Adipocyte (in vitro differentiated cells): Measurements from ENCODE around the gene BRD3OS.
"Not testable (repeated sequence)": the region's sequence is repeated elsewhere in the genome, so short reads cannot be mapped to it uniquely, and the experiment has no call there.

ENCODE experiments used
- DNase-seq: peaks from one replicate; pipeline ENCODE4 v3.0.0-alpha.2; 2015; ENCODE audit warnings: low read depth
- H3K27me3 ChIP-seq: replicated peaks from 2 replicates; pipeline ENCODE4 v1.7.0; 2013; ENCODE audit warnings: mild to moderate bottlenecking, low read length, moderate library complexity; ENCODE audit not compliant: control insufficient read depth, insufficient read depth
- H3K36me3 ChIP-seq: 2 replicates; pipeline ENCODE4 v1.7.0; 2013; ENCODE audit warnings: low read length, mild to moderate bottlenecking, moderate library complexity; ENCODE audit not compliant: control insufficient read depth, insufficient read depth, severe bottlenecking
- H3K4me1 ChIP-seq: 2 replicates; pipeline ENCODE4 v1.7.0; 2013; ENCODE audit warnings: mild to moderate bottlenecking, low read length, moderate library complexity; ENCODE audit not compliant: control insufficient read depth, insufficient read depth
- H3K4me3 ChIP-seq: 2 replicates; pipeline ENCODE4 v1.7.0; 2013; ENCODE audit warnings: mild to moderate bottlenecking, low read length, moderate library complexity
- H3K9ac ChIP-seq: 2 replicates; pipeline ENCODE4 v1.7.0; 2013; ENCODE audit warnings: mild to moderate bottlenecking, low read length, moderate library complexity
- H3K9me3 ChIP-seq: 2 replicates; pipeline ENCODE4 v1.7.0; 2013; ENCODE audit warnings: mild to moderate bottlenecking, low read length, moderate library complexity; ENCODE audit not compliant: control insufficient read depth

The BRD3OS gene

DNA sequence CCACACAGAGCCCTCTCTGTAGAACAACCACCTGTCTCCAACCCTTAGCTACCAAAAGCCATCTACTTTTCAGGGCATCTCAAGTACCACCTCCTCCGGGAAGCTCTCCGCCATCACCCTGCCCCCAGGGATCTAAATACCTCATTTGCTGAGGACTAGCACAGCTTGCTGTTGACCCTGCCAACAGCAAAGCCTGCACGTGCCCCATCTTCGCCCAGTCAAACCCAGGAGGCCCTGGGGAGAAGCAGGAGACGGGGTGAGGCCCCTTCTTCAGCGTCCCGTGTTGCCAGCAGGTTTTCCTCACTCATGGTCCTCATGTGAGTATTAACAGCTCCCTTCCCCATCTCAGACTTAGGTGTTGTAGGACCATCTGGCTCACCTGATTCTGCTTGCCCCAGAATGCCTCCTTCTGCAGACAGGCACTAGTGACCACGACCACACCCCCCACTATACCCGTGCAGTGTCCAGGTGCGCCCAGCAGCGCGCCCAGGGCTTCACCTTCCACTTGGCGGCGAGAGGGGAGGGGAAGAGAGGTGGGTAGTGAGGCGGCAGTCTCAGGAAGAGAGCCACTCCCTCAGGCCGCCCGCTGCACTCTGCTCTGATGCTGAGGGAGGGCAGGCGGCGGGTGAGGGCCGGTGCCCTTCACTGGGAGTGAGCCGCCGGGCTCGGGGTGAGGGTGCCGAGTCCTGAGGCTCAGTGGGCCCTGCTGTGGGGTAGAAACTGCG lies 44.3 kb upstream of the BRD3OS start:
- H3K9ac ChIP-seq: no peak overlapping the region
- H3K4me1 ChIP-seq: peaks cover 18% of the 10 kb centered on the region
- no peak for DNase-seq
- H3K27me3 ChIP-seq: no peaks in the 10 kb centered on the region
- H3K4me3 ChIP-seq: no peak overlapping the region
- H3K9me3 ChIP-seq: no peaks in the 10 kb centered on the region
- no peaks in the 10 kb centered on the region for H3K36me3 ChIP-seq

DNA sequence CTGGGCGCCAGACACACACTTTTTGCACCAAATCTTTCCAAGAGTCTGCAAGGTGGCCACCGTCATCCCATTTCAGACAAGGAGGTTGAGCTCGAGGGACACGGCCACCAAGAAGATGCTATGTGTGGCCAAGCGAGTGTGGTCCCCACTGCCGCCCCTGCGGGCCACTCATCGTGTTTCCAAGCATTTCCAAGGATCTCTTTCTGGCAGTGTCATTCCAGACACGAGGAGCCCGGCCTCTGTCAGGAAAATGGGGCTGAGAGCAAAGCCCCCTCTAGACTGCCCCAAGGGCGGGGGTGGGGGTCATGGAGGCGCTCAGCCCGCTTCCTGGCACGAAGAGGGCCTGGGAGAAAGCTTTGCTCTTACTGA lies 43.7 kb upstream of the BRD3OS start:
- Histone ChIP-seq H3K27me3 (no peaks in the 10 kb centered on the region), H3K4me1 (peaks cover 18% of the 10 kb centered on the region), H3K9ac (no peak overlapping the region), H3K36me3 (no peaks in the 10 kb centered on the region), H3K4me3 (no peak overlapping the region), H3K9me3 (no peaks in the 10 kb centered on the region)
- no peak for DNase-seq

DNA sequence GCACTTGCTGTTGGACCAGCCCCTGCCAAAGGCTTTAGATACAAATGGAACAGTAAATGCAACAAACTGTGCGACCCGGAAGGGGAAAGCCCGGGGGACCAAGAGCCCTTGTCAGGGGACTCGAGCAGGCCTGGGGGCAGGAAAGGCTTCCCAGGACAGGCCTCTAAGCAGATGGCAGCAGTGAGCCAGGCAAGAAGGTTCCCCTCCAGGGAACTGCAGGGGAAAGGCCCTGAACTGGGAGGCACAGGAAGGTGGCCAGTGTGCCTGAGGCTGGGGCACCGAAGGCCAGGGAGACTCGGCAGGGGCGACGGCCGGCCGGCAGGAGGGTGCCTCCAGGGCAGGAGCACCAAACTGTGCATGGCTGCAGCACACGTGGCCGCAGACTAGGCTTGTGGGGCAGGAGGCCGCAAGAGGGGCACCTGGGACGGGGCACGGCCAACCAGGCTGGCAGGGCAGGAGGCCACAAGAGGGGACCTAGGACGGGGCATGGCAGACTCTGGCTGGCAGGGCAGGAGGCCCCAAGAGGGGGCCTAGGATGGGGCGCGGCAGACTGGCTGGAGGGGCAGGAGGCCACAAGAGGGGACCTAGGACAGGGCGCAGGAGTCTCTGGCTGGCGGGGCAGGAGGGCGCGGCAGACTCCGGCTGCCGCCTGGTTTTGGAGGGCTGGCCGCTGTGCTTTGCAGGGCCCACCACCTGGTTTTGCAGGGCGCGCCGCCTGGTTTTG lies 43.2 kb upstream of the BRD3OS start:
- Histone ChIP-seq H3K9me3 (no peaks in the 10 kb centered on the region), H3K4me1 (peaks cover 18% of the 10 kb centered on the region), H3K9ac (no peak overlapping the region), H3K36me3 (no peaks in the 10 kb centered on the region), H3K27me3 (no peaks in the 10 kb centered on the region), H3K4me3 (no peak overlapping the region)
- no peak for DNase-seq

DNA sequence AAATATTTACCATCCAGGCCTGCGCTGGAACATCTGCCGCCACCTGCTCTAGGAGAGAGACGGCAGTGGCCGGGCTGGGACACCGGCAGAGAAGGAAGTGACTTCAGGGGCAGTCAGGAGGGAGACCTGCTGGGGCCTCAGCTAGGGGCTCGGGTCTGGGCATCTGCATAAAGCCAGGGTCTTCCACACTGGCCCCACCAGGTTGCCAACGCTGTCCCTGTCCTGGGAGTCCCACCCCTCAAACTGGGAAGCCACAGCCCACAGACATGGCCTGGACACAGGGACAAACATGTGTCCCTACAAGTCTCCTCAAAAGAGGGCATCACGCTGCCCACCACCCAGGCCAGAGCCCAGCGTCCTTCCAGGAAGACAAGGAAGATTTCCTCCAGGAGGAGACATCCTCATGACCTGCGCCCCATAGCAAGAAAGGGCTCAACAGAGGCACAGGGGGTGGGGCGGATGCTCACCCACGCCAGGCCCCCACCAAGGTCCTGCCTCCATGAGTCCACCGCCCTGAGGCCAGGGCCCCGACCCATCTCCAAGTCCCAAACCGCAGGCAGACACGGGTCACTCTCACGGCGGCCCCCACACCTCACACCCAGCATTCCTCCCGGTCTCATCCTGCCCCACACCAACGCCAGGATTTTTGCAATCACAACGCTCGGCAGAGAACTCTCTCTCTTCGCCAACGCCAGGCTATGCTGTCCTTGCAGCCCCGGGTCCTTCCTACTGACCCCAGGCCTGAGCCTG lies 42.1 kb upstream of the BRD3OS start:
- H3K27me3 ChIP-seq: no peaks in the 10 kb centered on the region
- peaks cover 18% of the 10 kb centered on the region for H3K4me1 ChIP-seq
- DNase-seq: no peak
- H3K9ac ChIP-seq: no peak overlapping the region
- no peak overlapping the region for H3K4me3 ChIP-seq
- H3K36me3 ChIP-seq: no peaks in the 10 kb centered on the region
- H3K9me3 ChIP-seq: no peaks in the 10 kb centered on the region

DNA sequence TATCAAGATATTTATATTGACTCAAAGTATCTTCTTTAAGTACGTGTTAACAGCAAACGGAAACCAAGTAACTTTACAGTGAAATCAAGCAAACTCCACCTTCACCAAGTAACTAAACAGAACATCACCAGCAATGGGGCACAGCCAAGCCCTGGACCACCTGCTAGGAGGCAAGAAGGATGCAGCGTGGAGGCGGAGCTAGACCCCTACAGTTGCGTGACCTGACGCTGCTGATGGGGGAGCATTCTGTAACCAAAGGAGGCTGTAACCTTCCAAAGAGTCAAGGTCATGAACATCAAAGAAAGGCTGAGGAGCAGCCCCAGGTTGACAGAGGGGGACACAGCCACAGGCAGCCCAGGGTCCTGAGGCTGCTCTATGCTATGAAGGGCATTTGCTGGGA lies 39.2 kb upstream of the BRD3OS start:
- no peak overlapping the region for H3K9ac ChIP-seq
- H3K36me3 ChIP-seq: no peaks in the 10 kb centered on the region
- no peak overlapping the region for H3K4me3 ChIP-seq
- no peak for DNase-seq
- no peaks in the 10 kb centered on the region for H3K9me3 ChIP-seq
- no peaks in the 10 kb centered on the region for H3K27me3 ChIP-seq
- H3K4me1 ChIP-seq: peaks cover 11% of the 10 kb centered on the region

DNA sequence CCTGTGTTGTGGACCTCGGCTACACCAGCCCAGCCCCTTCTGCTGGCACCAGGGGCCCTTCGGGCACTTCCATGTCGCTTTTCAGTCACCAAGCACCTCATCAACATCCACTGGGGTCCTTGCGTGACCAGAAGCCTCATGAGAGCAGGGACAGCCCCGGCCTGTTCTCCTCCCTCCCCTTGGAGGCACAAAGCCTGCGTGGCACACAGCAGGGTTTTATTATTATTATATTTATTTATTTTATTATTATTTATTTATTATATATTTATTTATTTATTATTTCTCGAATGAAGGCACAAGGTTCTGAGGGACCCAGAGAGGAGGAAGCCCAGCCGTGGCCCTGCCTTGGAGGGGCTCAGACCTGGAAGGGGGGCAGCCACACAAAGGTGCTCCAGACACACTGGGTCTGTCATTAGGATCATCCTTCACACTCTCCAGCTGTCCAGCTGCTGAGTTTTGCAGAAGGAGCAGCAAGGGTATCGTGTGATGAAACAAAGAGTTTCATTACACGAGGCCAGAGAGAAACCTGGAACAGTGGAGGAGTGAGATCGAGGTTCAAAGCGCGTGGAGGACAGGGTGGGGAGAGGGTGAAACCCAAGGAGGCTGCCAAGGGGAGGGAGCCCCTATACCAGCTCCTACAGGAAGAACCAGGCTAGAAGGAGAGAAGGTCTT lies 38.4 kb upstream of the BRD3OS start:
- Histone ChIP-seq H3K9me3 (no peaks in the 10 kb centered on the region), H3K36me3 (no peaks in the 10 kb centered on the region), H3K9ac (no peak overlapping the region), H3K4me3 (no peak overlapping the region), H3K4me1 (peaks cover 13% of the 10 kb centered on the region), H3K27me3 (no peaks in the 10 kb centered on the region)
- DNase-seq: no peak

DNA sequence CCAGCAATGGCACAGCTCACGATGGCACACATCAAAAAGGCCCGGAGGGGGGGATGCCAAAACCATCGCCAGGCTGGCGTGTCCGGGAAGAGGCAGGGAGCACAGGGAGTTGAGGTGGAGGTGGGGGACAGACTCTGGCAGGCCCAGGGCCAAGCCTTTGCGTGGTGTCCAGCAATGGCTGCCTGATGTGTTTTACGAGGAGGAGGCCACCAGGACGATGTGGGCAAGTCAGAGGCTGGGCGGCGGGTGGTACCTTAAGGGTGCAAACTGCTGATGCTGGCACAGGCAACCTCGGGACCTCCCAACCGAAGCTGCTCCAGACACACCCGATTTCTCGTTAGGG lies 37.9 kb upstream of the BRD3OS start:
- Histone ChIP-seq H3K4me3 (no peak overlapping the region), H3K4me1 (peaks cover 13% of the 10 kb centered on the region), H3K9me3 (no peaks in the 10 kb centered on the region), H3K36me3 (no peaks in the 10 kb centered on the region), H3K9ac (no peak overlapping the region), H3K27me3 (no peaks in the 10 kb centered on the region)
- DNase-seq: no peak

DNA sequence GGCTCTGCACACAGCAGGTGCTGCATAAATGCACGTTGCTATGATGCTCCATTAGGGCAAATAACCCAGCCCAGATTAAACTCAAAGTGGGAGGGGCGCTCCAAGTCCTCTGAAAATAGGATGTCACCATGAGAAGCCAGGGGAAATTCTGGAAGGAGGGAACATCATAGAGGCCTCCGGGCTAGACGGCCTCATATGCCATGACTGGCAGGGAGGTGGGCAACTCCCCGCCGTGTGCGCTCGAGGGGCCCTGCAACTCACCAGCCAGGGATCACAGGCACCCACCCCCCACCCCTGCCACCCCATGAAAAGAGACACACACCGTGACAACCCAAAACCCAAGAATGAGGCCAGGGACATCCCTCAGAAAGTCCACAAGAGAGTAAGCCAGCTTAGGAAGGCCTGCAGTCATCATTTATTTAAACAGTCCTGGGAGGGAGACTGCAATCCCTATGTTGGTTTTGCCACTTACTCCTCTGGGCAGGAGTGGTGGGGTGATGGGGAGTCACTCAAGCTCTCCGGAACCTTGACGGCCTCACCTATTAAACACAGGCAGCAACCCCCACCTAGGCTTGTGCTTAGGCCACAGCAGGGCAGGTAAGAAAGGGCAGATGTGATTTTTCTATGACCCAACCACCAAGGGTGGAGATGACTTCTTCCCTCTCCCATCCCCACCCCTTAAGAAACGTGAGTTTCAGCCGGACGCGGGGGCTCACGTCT lies 37.2 kb upstream of the BRD3OS start:
- H3K27me3 ChIP-seq: no peaks in the 10 kb centered on the region
- H3K4me1 ChIP-seq: peaks cover 13% of the 10 kb centered on the region
- H3K36me3 ChIP-seq: no peaks in the 10 kb centered on the region
- H3K9me3 ChIP-seq: no peaks in the 10 kb centered on the region
- no peak for DNase-seq
- no peak overlapping the region for H3K9ac ChIP-seq
- no peak overlapping the region for H3K4me3 ChIP-seq

DNA sequence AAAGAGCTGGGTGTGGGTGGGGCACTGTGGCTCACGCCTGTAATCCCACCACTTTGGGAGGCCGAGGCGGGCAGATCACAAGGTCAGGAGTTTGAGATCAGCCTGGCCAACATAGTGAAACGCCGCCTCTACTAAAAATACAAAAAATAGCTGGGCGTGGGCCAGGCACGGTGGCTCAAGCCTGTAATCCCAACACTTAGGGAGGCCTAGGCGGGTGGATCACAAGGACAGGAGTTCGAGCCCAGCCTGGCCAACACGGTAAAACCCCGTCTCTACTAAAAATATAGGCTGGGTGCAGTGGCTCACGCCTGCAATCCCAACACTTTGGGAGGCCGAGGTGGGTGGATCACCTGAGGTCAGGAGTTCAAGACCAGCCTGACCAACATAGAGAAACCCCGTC lies 36.5 kb upstream of the BRD3OS start:
- not testable (repeated sequence) for H3K9ac ChIP-seq, H3K4me3 ChIP-seq, H3K36me3 ChIP-seq, DNase-seq, H3K9me3 ChIP-seq, H3K27me3 ChIP-seq
- H3K4me1 ChIP-seq: peaks cover 16% of the 10 kb centered on the region

DNA sequence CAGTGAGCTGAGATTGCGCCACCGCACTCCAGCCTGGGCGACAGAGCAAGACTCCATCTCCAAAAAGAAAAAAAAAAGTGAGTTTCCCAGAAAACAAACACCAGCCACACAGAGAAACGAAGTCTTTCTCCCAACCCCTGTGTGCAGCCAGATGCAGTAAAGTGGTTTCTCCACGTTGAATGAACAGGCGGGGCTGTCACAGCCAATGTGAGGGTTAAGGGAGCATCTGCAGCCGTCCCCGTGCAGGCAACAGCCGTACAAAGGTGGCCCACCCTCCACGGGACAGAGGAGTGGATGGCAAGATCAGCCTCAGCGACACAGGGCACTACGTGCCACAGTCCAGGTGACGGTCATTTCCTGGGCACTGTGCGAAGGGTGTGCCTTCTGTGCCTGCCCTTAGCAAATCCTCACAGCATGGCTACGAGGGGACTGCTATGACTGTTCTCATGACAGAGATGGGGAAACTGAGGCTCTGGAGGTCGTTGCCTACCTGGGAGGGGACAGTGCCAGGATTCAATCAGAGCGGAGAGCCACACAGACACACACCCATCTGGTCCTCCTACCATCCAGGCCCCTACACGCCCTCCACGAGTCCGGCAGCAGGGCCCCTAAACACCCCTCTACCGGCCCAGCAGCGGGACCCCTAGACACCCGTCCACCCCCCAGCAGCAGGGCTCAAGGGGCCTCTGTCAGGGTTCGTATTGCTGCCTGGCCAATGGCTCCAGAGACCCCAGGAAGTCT lies 35.5 kb upstream of the BRD3OS start:
- Histone ChIP-seq H3K4me3 (no peak overlapping the region), H3K9ac (no peak overlapping the region), H3K27me3 (no peaks in the 10 kb centered on the region), H3K4me1 (peaks cover 19% of the 10 kb centered on the region), H3K9me3 (no peaks in the 10 kb centered on the region), H3K36me3 (no peaks in the 10 kb centered on the region)
- no peak for DNase-seq
